ENCODE data around the gene ELMO1.

DNA sequence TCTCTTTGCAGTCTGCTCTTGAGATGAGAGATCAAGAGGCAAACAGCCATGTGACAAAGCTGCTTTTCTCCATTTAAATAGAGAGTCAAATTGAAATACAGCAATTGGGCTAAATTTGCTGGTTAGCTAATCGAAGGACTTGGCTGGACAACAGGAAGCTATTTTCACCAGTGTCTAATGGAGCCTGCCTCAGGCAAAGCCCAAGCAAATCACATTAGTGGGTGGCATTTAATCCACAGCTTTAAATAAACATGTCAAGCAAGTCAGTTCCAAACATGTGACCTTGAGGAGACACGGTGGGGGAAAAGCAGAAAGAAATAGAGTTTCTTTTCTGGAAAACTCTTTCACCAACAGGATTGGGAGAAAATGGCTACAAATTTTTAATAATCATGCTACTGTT, 543.9 kb downstream of the ELMO1 start:
- TF ChIP-seq TAF1 (IDR thresholded peaks at IDR 0.05; ENCODE audit: borderline replicate concordance, low read depth, low read length) = no peak
- TF ChIP-seq, protein P1, sequence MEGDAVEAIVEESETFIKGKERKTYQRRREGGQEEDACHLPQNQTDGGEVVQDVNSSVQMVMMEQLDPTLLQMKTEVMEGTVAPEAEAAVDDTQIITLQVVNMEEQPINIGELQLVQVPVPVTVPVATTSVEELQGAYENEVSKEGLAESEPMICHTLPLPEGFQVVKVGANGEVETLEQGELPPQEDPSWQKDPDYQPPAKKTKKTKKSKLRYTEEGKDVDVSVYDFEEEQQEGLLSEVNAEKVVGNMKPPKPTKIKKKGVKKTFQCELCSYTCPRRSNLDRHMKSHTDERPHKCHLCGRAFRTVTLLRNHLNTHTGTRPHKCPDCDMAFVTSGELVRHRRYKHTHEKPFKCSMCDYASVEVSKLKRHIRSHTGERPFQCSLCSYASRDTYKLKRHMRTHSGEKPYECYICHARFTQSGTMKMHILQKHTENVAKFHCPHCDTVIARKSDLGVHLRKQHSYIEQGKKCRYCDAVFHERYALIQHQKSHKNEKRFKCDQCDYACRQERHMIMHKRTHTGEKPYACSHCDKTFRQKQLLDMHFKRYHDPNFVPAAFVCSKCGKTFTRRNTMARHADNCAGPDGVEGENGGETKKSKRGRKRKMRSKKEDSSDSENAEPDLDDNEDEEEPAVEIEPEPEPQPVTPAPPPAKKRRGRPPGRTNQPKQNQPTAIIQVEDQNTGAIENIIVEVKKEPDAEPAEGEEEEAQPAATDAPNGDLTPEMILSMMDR (IDR thresholded peaks at IDR 0.05 in 2 of 3, conservative IDR thresholded peaks at IDR 0.05 in 1 of 3; ENCODE audit: control insufficient read depth in 2 of 3, extremely low read depth in 1 of 3, insufficient read depth in 1 of 3, low read depth in 3 of 3, low read length in 3 of 3) = no peak
- no peak for TF ChIP-seq POLR2AphosphoS5 (IDR thresholded peaks at IDR 0.05; ENCODE audit: low read length)
- no peak for TF ChIP-seq SREBF2 (IDR thresholded peaks at IDR 0.05; ENCODE audit: low read length)
- no peak for TF ChIP-seq SP1 (IDR thresholded peaks at IDR 0.05; ENCODE audit: low read depth, low read length)
- TF ChIP-seq CHD1 (IDR thresholded peaks at IDR 0.05; ENCODE audit: low read depth, low read length) = no peak
- TF ChIP-seq EZH2 (IDR thresholded peaks at IDR 0.05; ENCODE audit: borderline replicate concordance, control insufficient read depth, low read depth, low read length) = no peak
- no peak for TF ChIP-seq MXI1 (IDR thresholded peaks at IDR 0.05; ENCODE audit: low read depth, low read length)
- TF ChIP-seq, protein P2, sequence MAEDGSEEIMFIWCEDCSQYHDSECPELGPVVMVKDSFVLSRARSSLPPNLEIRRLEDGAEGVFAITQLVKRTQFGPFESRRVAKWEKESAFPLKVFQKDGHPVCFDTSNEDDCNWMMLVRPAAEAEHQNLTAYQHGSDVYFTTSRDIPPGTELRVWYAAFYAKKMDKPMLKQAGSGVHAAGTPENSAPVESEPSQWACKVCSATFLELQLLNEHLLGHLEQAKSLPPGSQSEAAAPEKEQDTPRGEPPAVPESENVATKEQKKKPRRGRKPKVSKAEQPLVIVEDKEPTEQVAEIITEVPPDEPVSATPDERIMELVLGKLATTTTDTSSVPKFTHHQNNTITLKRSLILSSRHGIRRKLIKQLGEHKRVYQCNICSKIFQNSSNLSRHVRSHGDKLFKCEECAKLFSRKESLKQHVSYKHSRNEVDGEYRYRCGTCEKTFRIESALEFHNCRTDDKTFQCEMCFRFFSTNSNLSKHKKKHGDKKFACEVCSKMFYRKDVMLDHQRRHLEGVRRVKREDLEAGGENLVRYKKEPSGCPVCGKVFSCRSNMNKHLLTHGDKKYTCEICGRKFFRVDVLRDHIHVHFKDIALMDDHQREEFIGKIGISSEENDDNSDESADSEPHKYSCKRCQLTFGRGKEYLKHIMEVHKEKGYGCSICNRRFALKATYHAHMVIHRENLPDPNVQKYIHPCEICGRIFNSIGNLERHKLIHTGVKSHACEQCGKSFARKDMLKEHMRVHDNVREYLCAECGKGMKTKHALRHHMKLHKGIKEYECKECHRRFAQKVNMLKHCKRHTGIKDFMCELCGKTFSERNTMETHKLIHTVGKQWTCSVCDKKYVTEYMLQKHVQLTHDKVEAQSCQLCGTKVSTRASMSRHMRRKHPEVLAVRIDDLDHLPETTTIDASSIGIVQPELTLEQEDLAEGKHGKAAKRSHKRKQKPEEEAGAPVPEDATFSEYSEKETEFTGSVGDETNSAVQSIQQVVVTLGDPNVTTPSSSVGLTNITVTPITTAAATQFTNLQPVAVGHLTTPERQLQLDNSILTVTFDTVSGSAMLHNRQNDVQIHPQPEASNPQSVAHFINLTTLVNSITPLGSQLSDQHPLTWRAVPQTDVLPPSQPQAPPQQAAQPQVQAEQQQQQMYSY (CRISPR knock-in tag; IDR thresholded peaks at IDR 0.05) = no peak
- no peak for TF ChIP-seq ZNF274 (IDR thresholded peaks at IDR 0.05; ENCODE audit: insufficient read depth, insufficient read length)
- TF ChIP-seq TARDBP (IDR thresholded peaks at IDR 0.05; ENCODE audit: borderline replicate concordance) = no peak
- TF ChIP-seq SMC3 (IDR thresholded peaks at IDR 0.05; ENCODE audit: borderline replicate concordance, low read length) = no peak
- TF ChIP-seq TCF3 (IDR thresholded peaks at IDR 0.05; ENCODE audit: borderline replicate concordance, insufficient read depth, low read depth, low read length) = no peak

All from GM12878 (cell line).